GM23338 (cell line): ENCODE results near the gene KIT. TPM values are rescaled to one million over a fixed set of nuclear protein-coding genes. Genes with fewer than 3 reads are reported as not detected.

ENCODE experiments used
- ATAC-seq: fragments of 200-7000 bp; cut with Tn5 transposase; 3 replicates; pipeline ENCODE4 v1.9.1; 2020
- DNase-seq: peaks from one replicate; pipeline ENCODE4 v3.0.0-alpha.2; 2015; ENCODE audit warnings: low spot score
- H2AFZ ChIP-seq: fragments of 200-600 bp; sonication (generic); 2 replicates; pipeline ENCODE4 v1.8.0; 2016; ENCODE audit warnings: antibody characterized with exemption, mild to moderate bottlenecking, moderate library complexity
- H3F3A ChIP-seq: fragments of 200-600 bp; sonication (generic); replicated peaks from 2 replicates; pipeline ENCODE4 v1.8.0; 2017; ENCODE audit warnings: antibody characterized with exemption, mixed run types, low read depth
- H3K27ac ChIP-seq: fragments of 200-600 bp; sonication (generic); 2 replicates; pipeline ENCODE4 v1.6.1; 2016; ENCODE audit warnings: low read depth
- H3K27me3 ChIP-seq: fragments of 200-600 bp; sonication (generic); 2 replicates; pipeline ENCODE4 v1.8.0; 2016; ENCODE audit warnings: mild to moderate bottlenecking, mixed run types, moderate library complexity; ENCODE audit not compliant: insufficient read depth
- H3K36me3 ChIP-seq: fragments of 200-600 bp; sonication (generic); 2 replicates; pipeline ENCODE4 v1.8.0; 2016; ENCODE audit warnings: mild to moderate bottlenecking; ENCODE audit not compliant: insufficient read depth
- H3K4me1 ChIP-seq: fragments of 200-600 bp; sonication (generic); 2 replicates; pipeline ENCODE4 v1.8.0; 2016; ENCODE audit warnings: mild to moderate bottlenecking, moderate library complexity; ENCODE audit not compliant: insufficient read depth
- H3K4me2 ChIP-seq: fragments of 200-600 bp; sonication (generic); 2 replicates; pipeline ENCODE4 v1.7.1; 2017; ENCODE audit warnings: mixed run types
- H3K4me3 ChIP-seq: fragments of 200-600 bp; sonication (generic); 2 replicates; pipeline ENCODE4 v1.6.1; 2016; ENCODE audit warnings: mixed run types
- H3K79me2 ChIP-seq: fragments of 200-600 bp; sonication (generic); replicated peaks from 2 replicates; pipeline ENCODE4 v1.8.0; 2017; ENCODE audit warnings: mild to moderate bottlenecking; ENCODE audit not compliant: insufficient read depth
- H3K9me2 ChIP-seq: fragments of 200-600 bp; sonication (generic); 2 replicates; pipeline ENCODE4 v1.8.0; 2017; ENCODE audit not compliant: insufficient read depth
- H4K20me1 ChIP-seq: fragments of 200-600 bp; sonication (generic); replicated peaks from 2 replicates; pipeline ENCODE4 v1.8.0; 2017; ENCODE audit warnings: mild to moderate bottlenecking; ENCODE audit not compliant: insufficient read depth
- H3K27ac Mint-ChIP-seq: 2 replicates; pipeline ENCODE4 v1.8.0; 2020; ENCODE audit warnings: inconsistent platforms, mild to moderate bottlenecking, moderate library complexity, mixed read lengths
- H3K27me3 Mint-ChIP-seq: 3 replicates; pipeline ENCODE4 v1.8.0; 2022; ENCODE audit warnings: low read depth, mild to moderate bottlenecking, moderate library complexity, mixed read lengths, inconsistent platforms; ENCODE audit not compliant: insufficient read depth, poor library complexity
- H3K36me3 Mint-ChIP-seq: 3 replicates; pipeline ENCODE4 v1.8.0; 2021; ENCODE audit warnings: low read depth, mild to moderate bottlenecking, inconsistent platforms, moderate library complexity, mixed read lengths
- H3K4me1 Mint-ChIP-seq: 3 replicates; pipeline ENCODE4 v1.8.0; 2020; ENCODE audit warnings: mild to moderate bottlenecking, inconsistent platforms, mixed read lengths
- H3K4me3 Mint-ChIP-seq: 3 replicates; pipeline ENCODE4 v1.8.0; 2021; ENCODE audit warnings: moderate library complexity, mild to moderate bottlenecking, inconsistent platforms, mixed read lengths
- H3K9me3 Mint-ChIP-seq: 3 replicates; pipeline ENCODE4 v1.8.0; 2020; ENCODE audit warnings: moderate library complexity, mild to moderate bottlenecking, inconsistent platforms, mixed read lengths
- CREB1 ChIP-seq: fragments of 250-450 bp; sonication (Bioruptor Pico); IDR thresholded peaks from 2 replicates; pipeline ENCODE4 v1.5.0; 2020; ENCODE audit warnings: low read depth, mild to moderate bottlenecking, moderate library complexity
- CTCF ChIP-seq, 2 experiments: fragments of 200-600 bp in 1 of 2; sonication (generic) in 1 of 2; conservative IDR thresholded peaks; 2 replicates each; pipeline versions ENCODE4 v1.5.1 to v1.6.1; 2016 to 2017; ENCODE audit warnings: antibody characterized with exemption in 2 of 2, low read depth in 2 of 2, mild to moderate bottlenecking in 2 of 2, moderate library complexity in 1 of 2
- ETS1 ChIP-seq: IDR thresholded peaks from 2 replicates; pipeline ENCODE4 v1.6.1; 2016; ENCODE audit warnings: antibody characterized with exemption
- EZH2 ChIP-seq: fragments of 200-600 bp; sonication (generic); IDR thresholded peaks from one replicate; pipeline ENCODE4 v1.8.0; 2017; ENCODE audit warnings: antibody characterized with exemption, mild to moderate bottlenecking, low read depth; ENCODE audit not compliant: unreplicated experiment
- EZH2phosphoT487 ChIP-seq: fragments of 200-600 bp; sonication (generic); IDR thresholded peaks from one replicate; pipeline ENCODE4 v1.8.1; 2018; ENCODE audit warnings: antibody characterized with exemption; ENCODE audit not compliant: unreplicated experiment
- JUNB ChIP-seq: IDR thresholded peaks from one replicate; pipeline ENCODE4 v1.6.1; 2016; ENCODE audit warnings: antibody characterized with exemption; ENCODE audit not compliant: unreplicated experiment
- NANOG ChIP-seq: IDR thresholded peaks from 2 replicates; pipeline ENCODE4 v1.6.1; 2016; ENCODE audit warnings: antibody characterized with exemption, borderline replicate concordance
- POLR2AphosphoS5 ChIP-seq: IDR thresholded peaks from 2 replicates; pipeline ENCODE4 v1.6.1; 2016; ENCODE audit warnings: antibody characterized with exemption, low read depth
- REST ChIP-seq: IDR thresholded peaks from one replicate; pipeline ENCODE4 v1.6.1; 2018; ENCODE audit warnings: antibody characterized with exemption; ENCODE audit not compliant: unreplicated experiment
- STAT1 ChIP-seq: IDR thresholded peaks from one replicate; pipeline ENCODE4 v1.6.1; 2016; ENCODE audit warnings: antibody characterized with exemption; ENCODE audit not compliant: unreplicated experiment
- ZNF114 ChIP-seq: fragments of 250-450 bp; sonication (Bioruptor Pico); IDR thresholded peaks from 2 replicates; pipeline ENCODE4 v1.5.0; 2020; ENCODE audit warnings: mild to moderate bottlenecking, moderate library complexity
- ZNF331 ChIP-seq: fragments of 250-450 bp; sonication (Bioruptor Pico); IDR thresholded peaks from 2 replicates; pipeline ENCODE4 v1.5.0; 2020; ENCODE audit warnings: low read depth, mild to moderate bottlenecking, moderate library complexity
- polyA plus RNA-seq: library from polyadenylated mRNA; unstranded; fragments of >200 nt; fragmentation: Nextera tagmentation; extraction: Ambion mirVana; gene quantifications from 2 replicates; pipeline ENCODE4 v1.2.1, GENCODE V29; 2016
- total RNA-seq: library from RNA; depleted of rRNA; stranded (reverse); fragments of >200 nt; shearing (Covaris generic); gene quantifications from 2 replicates; pipeline ENCODE4 v1.2.3, GENCODE V29; 2014
- TF ChIP-seq, protein P1 (sequence below): fragments of 250-450 bp; sonication (Bioruptor Pico); IDR thresholded peaks from 2 replicates; pipeline ENCODE4 v1.5.0; 2020; ENCODE audit warnings: mild to moderate bottlenecking, moderate library complexity

Gene KIT
- total and polyA plus RNA-seq, 2 experiments from 2014 or later, result 9.0 to 28.4 TPM

- Mint-ChIP-seq H3K4me1 (peaks cover 10% of the 10 kb centered on the region; the same call in 2 of the 3 replicates), H3K36me3 (no peaks in the 10 kb centered on the region), H3K9me3 (no peaks in the 10 kb centered on the region; the same call in 2 of the 3 replicates), H3K27me3 (peaks cover 6% of the 10 kb centered on the region), H3K27ac (no peak overlapping the region), H3K4me3 (no peak overlapping the region)
- Histone ChIP-seq H3F3A (no peaks in the 10 kb centered on the region), H3K4me3 (no peak overlapping the region), H3K4me1 (peaks cover 7% of the 10 kb centered on the region; the same call in 1 of the 2 replicates), H3K27ac (no peak overlapping the region), H3K27me3 (no peaks in the 10 kb centered on the region), H3K4me2 (no peak overlapping the region), H3K36me3 (no peaks in the 10 kb centered on the region), H4K20me1 (no peaks in the 10 kb centered on the region), H3K79me2 (no peaks in the 10 kb centered on the region), H3K9me2 (no peaks in the 10 kb centered on the region), H2AFZ (no peak overlapping the region)
- no peak for DNase-seq
- TF ChIP-seq CREB1 (CRISPR knock-in tag) (no peak), POLR2AphosphoS5 (no peak), REST (no peak), JUNB (no peak), ZNF114 (CRISPR knock-in tag) (no peak), NANOG (no peak), ETS1 (no peak), EZH2phosphoT487 (no peak), CTCF (conservative IDR thresholded peaks at IDR 0.05; ENCODE audit: low read depth in 2 of 2) (no peak), EZH2 (no peak), ZNF331 (no peak), STAT1 (no peak)
- TF ChIP-seq, protein P1, sequence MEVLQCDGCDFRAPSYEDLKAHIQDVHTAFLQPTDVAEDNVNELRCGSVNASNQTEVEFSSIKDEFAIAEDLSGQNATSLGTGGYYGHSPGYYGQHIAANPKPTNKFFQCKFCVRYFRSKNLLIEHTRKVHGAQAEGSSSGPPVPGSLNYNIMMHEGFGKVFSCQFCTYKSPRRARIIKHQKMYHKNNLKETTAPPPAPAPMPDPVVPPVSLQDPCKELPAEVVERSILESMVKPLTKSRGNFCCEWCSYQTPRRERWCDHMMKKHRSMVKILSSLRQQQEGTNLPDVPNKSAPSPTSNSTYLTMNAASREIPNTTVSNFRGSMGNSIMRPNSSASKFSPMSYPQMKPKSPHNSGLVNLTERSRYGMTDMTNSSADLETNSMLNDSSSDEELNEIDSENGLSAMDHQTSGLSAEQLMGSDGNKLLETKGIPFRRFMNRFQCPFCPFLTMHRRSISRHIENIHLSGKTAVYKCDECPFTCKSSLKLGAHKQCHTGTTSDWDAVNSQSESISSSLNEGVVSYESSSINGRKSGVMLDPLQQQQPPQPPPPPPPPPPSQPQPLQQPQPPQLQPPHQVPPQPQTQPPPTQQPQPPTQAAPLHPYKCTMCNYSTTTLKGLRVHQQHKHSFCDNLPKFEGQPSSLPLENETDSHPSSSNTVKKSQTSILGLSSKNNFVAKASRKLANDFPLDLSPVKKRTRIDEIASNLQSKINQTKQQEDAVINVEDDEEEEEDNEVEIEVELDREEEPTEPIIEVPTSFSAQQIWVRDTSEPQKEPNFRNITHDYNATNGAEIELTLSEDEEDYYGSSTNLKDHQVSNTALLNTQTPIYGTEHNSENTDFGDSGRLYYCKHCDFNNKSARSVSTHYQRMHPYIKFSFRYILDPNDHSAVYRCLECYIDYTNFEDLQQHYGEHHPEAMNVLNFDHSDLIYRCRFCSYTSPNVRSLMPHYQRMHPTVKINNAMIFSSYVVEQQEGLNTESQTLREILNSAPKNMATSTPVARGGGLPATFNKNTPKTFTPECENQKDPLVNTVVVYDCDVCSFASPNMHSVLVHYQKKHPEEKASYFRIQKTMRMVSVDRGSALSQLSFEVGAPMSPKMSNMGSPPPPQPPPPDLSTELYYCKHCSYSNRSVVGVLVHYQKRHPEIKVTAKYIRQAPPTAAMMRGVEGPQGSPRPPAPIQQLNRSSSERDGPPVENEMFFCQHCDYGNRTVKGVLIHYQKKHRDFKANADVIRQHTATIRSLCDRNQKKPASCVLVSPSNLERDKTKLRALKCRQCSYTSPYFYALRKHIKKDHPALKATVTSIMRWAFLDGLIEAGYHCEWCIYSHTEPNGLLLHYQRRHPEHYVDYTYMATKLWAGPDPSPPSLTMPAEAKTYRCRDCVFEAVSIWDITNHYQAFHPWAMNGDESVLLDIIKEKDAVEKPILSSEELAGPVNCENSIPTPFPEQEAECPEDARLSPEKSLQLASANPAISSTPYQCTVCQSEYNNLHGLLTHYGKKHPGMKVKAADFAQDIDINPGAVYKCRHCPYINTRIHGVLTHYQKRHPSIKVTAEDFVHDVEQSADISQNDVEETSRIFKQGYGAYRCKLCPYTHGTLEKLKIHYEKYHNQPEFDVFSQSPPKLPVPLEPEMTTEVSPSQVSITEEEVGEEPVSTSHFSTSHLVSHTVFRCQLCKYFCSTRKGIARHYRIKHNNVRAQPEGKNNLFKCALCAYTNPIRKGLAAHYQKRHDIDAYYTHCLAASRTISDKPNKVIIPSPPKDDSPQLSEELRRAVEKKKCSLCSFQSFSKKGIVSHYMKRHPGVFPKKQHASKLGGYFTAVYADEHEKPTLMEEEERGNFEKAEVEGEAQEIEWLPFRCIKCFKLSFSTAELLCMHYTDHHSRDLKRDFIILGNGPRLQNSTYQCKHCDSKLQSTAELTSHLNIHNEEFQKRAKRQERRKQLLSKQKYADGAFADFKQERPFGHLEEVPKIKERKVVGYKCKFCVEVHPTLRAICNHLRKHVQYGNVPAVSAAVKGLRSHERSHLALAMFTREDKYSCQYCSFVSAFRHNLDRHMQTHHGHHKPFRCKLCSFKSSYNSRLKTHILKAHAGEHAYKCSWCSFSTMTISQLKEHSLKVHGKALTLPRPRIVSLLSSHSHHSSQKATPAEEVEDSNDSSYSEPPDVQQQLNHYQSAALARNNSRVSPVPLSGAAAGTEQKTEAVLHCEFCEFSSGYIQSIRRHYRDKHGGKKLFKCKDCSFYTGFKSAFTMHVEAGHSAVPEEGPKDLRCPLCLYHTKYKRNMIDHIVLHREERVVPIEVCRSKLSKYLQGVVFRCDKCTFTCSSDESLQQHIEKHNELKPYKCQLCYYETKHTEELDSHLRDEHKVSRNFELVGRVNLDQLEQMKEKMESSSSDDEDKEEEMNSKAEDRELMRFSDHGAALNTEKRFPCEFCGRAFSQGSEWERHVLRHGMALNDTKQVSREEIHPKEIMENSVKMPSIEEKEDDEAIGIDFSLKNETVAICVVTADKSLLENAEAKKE (CRISPR knock-in tag), result no peak
- no peak for ATAC-seq
Observed at GRCh38 chr4:54625391-54625790, 32.4 kb upstream of the KIT start.
